Measurements from ENCODE around the gene TTC38. TPM values are rescaled to one million over a fixed set of nuclear protein-coding genes. Genes with fewer than 3 reads are reported as not detected.
A peak's percentile ranks its signal among the peaks of the same experiment; 100 is the strongest.
"Not testable (repeated sequence)": the region's sequence is repeated elsewhere in the genome, so short reads cannot be mapped to it uniquely, and the experiment has no call there.

Gene TTC38
- polyA plus RNA-seq, 1 donor from 2014 or later: 7.8 TPM

- Mint-ChIP-seq H3K36me3 (peaks cover 3% of the 10 kb centered on the region), H3K9me3 (no peaks in the 10 kb centered on the region), H3K27ac (no peak overlapping the region), H3K4me3 (no peak overlapping the region), H3K4me1 (peaks cover 0 to 5% (median 0%) of the 10 kb centered on the region in 3 donors), H3K27me3 (no peaks in the 10 kb centered on the region)
Observed at GRCh38 chr22:46309526-46310085, 41.8 kb downstream of the TTC38 start.

- no peaks in the 10 kb centered on the region for H3K27me3 Mint-ChIP-seq
- H3K4me1 Mint-ChIP-seq: peaks cover 0 to 3% (median 0%) of the 10 kb centered on the region in 3 donors
- H3K4me3 Mint-ChIP-seq: no peak overlapping the region
- no peak overlapping the region for H3K27ac Mint-ChIP-seq
- peaks cover 3% of the 10 kb centered on the region for H3K36me3 Mint-ChIP-seq
- no peaks in the 10 kb centered on the region for H3K9me3 Mint-ChIP-seq
Observed at GRCh38 chr22:46312056-46312455, 44.2 kb downstream of the TTC38 start.

GRCh38 chr22:46312848-46313247 is 45.0 kb downstream of the TTC38 start:
- not testable (repeated sequence) for H3K4me1 Mint-ChIP-seq, H3K27me3 Mint-ChIP-seq, H3K27ac Mint-ChIP-seq, H3K36me3 Mint-ChIP-seq, H3K9me3 Mint-ChIP-seq, H3K4me3 Mint-ChIP-seq

- H3K4me1 Mint-ChIP-seq: no peaks in the 10 kb centered on the region
- no peaks in the 10 kb centered on the region for H3K9me3 Mint-ChIP-seq
- no peaks in the 10 kb centered on the region for H3K27me3 Mint-ChIP-seq
- H3K4me3 Mint-ChIP-seq: no peak overlapping the region
- no peaks in the 10 kb centered on the region for H3K36me3 Mint-ChIP-seq
- H3K27ac Mint-ChIP-seq: peak overlapping the region in 1 of 3 donors; percentile 83
Observed at GRCh38 chr22:46315976-46316375, 48.2 kb downstream of the TTC38 start.

- Mint-ChIP-seq H3K4me1 (no peaks in the 10 kb centered on the region), H3K27ac (no peak overlapping the region), H3K4me3 (no peak overlapping the region), H3K27me3 (no peaks in the 10 kb centered on the region), H3K36me3 (peaks cover 1% of the 10 kb centered on the region), H3K9me3 (no peaks in the 10 kb centered on the region)
Observed at GRCh38 chr22:46317646-46318045, 49.8 kb downstream of the TTC38 start.

GRCh38 chr22:46318576-46318975 is 50.8 kb downstream of the TTC38 start:
- Mint-ChIP-seq H3K4me1 (no peaks in the 10 kb centered on the region), H3K27ac (no peak overlapping the region), H3K27me3 (no peaks in the 10 kb centered on the region), H3K4me3 (no peak overlapping the region), H3K9me3 (no peaks in the 10 kb centered on the region), H3K36me3 (peaks cover 1% of the 10 kb centered on the region)

GRCh38 chr22:46319319-46319718 is 51.5 kb downstream of the TTC38 start:
- Mint-ChIP-seq H3K4me3 (no peak overlapping the region), H3K9me3 (no peaks in the 10 kb centered on the region), H3K4me1 (no peaks in the 10 kb centered on the region), H3K27ac (peak overlapping the region in 1 of 3 donors; percentile 44), H3K27me3 (no peaks in the 10 kb centered on the region), H3K36me3 (peaks cover 1% of the 10 kb centered on the region)

- H3K4me3 Mint-ChIP-seq: no peak overlapping the region
- H3K27ac Mint-ChIP-seq: no peak overlapping the region
- H3K4me1 Mint-ChIP-seq: no peaks in the 10 kb centered on the region
- peaks cover 1% of the 10 kb centered on the region for H3K36me3 Mint-ChIP-seq
- H3K9me3 Mint-ChIP-seq: no peaks in the 10 kb centered on the region
- H3K27me3 Mint-ChIP-seq: no peaks in the 10 kb centered on the region
Observed at GRCh38 chr22:46320166-46320710, 52.4 kb downstream of the TTC38 start.

GRCh38 chr22:46320716-46321386 is 53.0 kb downstream of the TTC38 start:
- Mint-ChIP-seq H3K9me3 (no peaks in the 10 kb centered on the region), H3K4me3 (no peak overlapping the region), H3K27ac (no peak overlapping the region), H3K4me1 (no peaks in the 10 kb centered on the region), H3K27me3 (no peaks in the 10 kb centered on the region), H3K36me3 (peaks cover 1% of the 10 kb centered on the region)

- Mint-ChIP-seq H3K36me3 (peaks cover 1% of the 10 kb centered on the region), H3K27ac (peak overlapping the region in 1 of 3 donors; percentile 61), H3K9me3 (no peaks in the 10 kb centered on the region), H3K4me1 (no peaks in the 10 kb centered on the region), H3K4me3 (no peak overlapping the region), H3K27me3 (no peaks in the 10 kb centered on the region)
Observed at GRCh38 chr22:46322711-46323110, 54.9 kb downstream of the TTC38 start.

- no peaks in the 10 kb centered on the region for H3K4me1 Mint-ChIP-seq
- H3K27me3 Mint-ChIP-seq: no peaks in the 10 kb centered on the region
- H3K27ac Mint-ChIP-seq: peak overlapping the region in 1 of 3 donors; percentile 61
- peaks cover 1% of the 10 kb centered on the region for H3K36me3 Mint-ChIP-seq
- no peaks in the 10 kb centered on the region for H3K9me3 Mint-ChIP-seq
- H3K4me3 Mint-ChIP-seq: no peak overlapping the region
Observed at GRCh38 chr22:46323162-46323561, 55.4 kb downstream of the TTC38 start.

GRCh38 chr22:46326066-46326680 is 58.4 kb downstream of the TTC38 start:
- no peaks in the 10 kb centered on the region for H3K9me3 Mint-ChIP-seq
- no peaks in the 10 kb centered on the region for H3K27me3 Mint-ChIP-seq
- H3K36me3 Mint-ChIP-seq: peaks cover 1% of the 10 kb centered on the region
- no peaks in the 10 kb centered on the region for H3K4me1 Mint-ChIP-seq
- H3K27ac Mint-ChIP-seq: no peak overlapping the region
- no peak overlapping the region for H3K4me3 Mint-ChIP-seq

GRCh38 chr22:46327691-46328465 is 60.1 kb downstream of the TTC38 start:
- Mint-ChIP-seq H3K27ac (peak overlapping the region in 1 of 3 donors; percentile 71), H3K36me3 (no peaks in the 10 kb centered on the region), H3K4me1 (no peaks in the 10 kb centered on the region), H3K4me3 (no peak overlapping the region), H3K9me3 (no peaks in the 10 kb centered on the region), H3K27me3 (no peaks in the 10 kb centered on the region)

GRCh38 chr22:46328797-46329196 is 61.0 kb downstream of the TTC38 start:
- H3K27me3 Mint-ChIP-seq: no peaks in the 10 kb centered on the region
- no peaks in the 10 kb centered on the region for H3K9me3 Mint-ChIP-seq
- no peak overlapping the region for H3K27ac Mint-ChIP-seq
- no peaks in the 10 kb centered on the region for H3K36me3 Mint-ChIP-seq
- H3K4me1 Mint-ChIP-seq: no peaks in the 10 kb centered on the region
- H3K4me3 Mint-ChIP-seq: no peak overlapping the region

GRCh38 chr22:46329616-46330015 is 61.8 kb downstream of the TTC38 start:
- peaks cover 0 to 1% (median 0%) of the 10 kb centered on the region in 3 donors for H3K4me1 Mint-ChIP-seq
- H3K9me3 Mint-ChIP-seq: no peaks in the 10 kb centered on the region
- H3K4me3 Mint-ChIP-seq: peak overlapping the region in 1 of 4 donors; percentile 20
- no peaks in the 10 kb centered on the region for H3K36me3 Mint-ChIP-seq
- H3K27ac Mint-ChIP-seq: no peak overlapping the region
- no peaks in the 10 kb centered on the region for H3K27me3 Mint-ChIP-seq
